Measurements from ENCODE around the gene TRIM54.
"Not testable (repeated sequence)": the region's sequence is repeated elsewhere in the genome, so short reads cannot be mapped to it uniquely, and the experiment has no call there.

The TRIM54 gene

DNA sequence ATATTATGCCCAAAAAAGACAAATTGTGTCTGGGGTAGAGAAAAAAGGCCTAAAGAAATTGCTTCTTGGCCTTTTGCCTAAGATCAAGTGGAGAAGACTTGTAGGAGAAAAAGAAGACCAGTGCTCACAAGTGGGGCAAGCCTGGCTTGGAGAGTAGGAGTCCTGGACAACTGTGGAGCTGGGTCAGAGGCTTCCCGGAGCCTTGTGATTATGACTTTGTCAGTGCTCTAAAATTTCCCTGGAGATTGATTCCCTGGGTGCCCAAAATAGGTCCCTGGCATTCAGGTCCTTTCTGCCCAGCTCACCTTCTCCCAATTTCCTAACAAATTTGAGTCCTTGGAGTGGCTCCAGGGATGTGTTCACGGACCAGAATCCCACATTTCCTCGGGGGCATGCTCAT, 787 bp upstream of the TRIM54 start:
- DNase-seq (ENCODE audit: low read depth, low spot score) = no peak

DNA sequence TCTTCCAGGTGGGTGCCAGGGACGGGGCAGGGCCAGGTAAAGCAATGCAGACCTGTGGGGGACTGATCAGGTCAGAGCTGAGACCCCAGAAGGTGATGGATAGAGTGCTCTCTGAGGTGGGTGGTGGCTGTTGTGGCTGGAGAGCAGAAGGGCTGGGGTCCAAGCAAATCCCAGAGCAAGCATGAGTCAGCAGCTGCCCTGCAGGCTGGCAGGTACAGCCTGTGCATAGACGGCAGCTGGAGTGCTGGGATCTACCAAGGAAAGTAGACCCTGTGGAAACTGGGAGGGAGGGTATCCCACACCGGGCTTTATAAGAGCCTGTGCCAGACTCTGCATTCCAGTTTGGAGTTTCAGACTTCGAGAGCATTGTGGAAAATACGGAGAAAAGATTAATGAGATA, 663 bp downstream of the TRIM54 start:
- peak; percentile 58 for DNase-seq (ENCODE audit: low read depth, low spot score)

DNA sequence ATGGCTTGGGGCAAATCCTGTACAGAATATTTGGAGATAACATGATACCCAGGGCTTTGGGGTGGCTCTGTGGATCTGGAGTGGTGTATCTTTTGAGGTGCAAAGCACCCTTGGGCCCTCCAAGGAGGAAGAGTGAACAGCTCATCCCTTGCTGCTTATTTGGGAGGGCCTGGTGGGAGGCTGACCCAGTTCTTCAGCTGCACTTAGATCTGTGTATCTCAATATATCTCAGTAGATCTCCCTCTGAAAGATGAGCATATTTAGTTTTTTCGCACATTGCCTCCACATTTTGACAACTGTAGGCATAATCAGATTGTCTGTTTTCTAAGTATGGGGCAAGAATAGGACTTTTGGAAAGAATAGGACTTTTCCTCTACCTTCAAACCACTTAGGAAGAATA, 2.8 kb downstream of the TRIM54 start:
- no peak for DNase-seq (ENCODE audit: low read depth, low spot score)

DNA sequence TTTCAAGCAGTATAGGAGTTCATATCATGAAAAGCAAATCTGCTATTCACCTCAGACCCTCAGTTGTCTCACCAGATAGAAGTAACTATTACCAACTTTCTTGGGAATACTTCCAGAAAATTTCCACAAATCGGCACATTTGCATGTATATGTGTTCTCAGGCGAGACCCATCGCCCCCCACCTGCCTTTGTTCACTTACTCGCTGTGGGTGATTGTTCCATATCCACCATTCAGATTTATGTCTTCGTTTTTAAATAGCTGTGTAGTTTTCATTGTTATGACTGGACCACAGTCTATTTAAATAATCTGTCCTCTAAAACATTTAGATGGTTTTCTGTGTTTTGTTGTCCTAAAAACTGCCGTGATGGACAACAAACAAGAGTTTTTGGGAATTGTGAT, 3.3 kb downstream of the TRIM54 start:
- DNase-seq (ENCODE audit: low read depth, low spot score) = no peak

DNA sequence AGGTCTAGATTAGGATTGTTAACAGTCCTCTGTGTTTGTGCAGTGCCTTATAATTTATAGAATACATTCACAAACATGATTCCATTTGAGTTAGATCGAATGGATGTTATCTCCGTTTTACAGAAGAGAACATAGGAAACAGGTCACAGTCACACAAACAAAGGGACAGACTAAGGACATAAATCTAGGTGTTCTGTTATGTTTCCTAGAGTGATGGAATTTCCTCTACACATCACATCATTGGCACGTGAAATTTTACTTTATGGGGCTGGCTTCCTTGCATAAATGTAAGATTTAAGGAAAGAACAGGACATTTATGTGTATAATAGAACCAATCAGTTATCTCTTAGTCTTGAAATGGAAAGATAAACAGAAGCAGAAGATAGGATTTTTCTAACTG, 6.4 kb downstream of the TRIM54 start:
- no peak for DNase-seq (ENCODE audit: low read depth, low spot score)

DNA sequence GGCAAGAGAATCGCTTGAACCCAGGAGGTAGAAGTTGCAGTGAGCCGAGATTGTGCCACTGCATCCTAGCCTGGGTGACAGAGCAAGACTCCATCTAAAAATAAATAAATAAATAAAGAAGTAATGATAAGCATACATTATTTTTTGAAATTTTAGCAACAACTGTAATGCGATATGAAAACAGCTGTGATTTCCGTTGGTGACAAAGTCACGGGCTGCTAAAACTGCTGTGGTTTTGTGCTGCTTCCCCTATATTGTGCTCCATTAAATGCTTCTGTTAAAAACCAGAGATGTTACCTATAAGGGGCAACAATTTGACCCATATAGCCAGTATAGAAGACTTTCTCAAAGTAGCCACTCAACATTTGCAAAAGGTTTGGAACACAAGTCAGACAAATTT, 8.3 kb downstream of the TRIM54 start:
- no peak for DNase-seq (ENCODE audit: low read depth, low spot score)

DNA sequence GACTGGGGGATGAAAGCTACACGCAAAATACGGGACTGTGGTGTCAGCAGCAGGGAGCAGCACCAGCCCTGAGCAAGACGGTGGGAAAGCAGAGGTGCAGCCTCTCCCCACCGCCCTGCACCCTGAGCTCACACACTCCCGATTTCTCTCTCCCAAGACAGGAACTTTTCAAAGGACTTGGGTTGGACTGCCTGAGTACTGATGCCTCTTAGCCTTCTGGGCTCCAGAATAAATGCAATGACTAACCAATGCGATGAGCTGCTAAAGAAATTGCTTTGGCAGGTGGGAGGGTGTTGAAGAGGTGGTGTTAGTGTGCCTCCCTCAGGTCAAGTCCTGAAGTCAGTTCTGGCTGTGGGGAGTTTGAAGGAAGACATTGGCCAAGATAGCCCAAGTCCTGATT, 9.6 kb downstream of the TRIM54 start:
- peak; percentile 60 for DNase-seq (ENCODE audit: low read depth, low spot score)

DNA sequence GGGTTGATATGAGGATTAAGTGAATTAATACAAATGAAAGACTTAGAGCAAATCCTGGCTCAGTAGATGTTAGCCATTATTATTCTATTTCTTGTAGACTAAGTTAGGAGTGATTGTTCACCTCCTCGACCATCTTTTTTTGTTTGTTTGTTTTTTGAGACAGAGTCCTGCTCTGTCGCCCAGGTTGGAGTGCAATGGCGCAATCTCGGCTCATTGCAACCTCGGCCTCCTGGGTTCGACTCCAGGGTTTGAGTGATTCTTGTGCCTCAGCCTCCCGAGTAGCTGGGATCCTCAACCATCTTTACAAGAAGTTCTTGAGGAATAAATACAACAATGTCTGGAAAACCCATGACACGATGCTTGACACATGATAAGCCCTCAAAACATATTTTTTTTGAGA, 12.7 kb downstream of the TRIM54 start:
- DNase-seq (ENCODE audit: low read depth, low spot score) = no peak

DNA sequence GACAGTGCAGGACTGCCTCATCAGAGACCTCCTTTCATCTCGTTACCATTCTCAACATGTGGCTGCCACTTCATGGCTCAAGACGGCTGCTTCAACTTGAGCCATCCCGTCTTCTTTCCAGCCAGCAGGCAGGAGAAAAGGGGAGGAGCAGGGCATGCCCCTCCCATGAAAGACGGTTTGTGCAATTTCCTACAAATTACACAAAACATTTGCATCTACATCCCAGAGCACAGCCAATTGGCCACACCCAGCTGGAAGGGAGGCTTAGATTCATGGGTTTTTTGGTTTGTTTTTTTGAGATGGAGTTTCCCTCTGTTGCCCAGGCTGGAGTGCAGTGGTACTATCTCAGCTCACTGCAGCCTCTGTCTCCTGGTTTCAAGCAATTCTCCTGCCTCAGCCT, 14.3 kb downstream of the TRIM54 start:
- DNase-seq (ENCODE audit: low read depth, low spot score) = no peak

DNA sequence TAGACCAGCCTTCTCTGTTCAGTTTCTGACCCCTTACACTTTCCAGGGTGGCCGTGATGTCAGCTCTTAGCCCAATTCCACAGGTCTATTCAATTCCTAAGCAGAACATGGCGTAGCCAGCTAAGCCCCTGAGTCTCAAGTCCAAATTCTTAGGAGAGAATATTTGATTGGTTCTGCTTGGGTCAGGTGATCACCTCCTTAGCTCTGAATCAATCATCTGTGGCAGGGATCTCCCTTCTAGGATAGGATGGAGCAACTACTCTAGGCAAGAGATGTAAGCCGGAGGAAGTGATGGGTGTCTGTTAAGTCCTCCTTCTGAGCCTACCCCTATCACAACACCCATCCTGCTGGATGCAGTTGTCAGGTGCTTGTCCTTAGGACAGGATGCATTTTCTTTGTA, 15.0 kb downstream of the TRIM54 start:
- DNase-seq (ENCODE audit: low read depth, low spot score) = no peak

DNA sequence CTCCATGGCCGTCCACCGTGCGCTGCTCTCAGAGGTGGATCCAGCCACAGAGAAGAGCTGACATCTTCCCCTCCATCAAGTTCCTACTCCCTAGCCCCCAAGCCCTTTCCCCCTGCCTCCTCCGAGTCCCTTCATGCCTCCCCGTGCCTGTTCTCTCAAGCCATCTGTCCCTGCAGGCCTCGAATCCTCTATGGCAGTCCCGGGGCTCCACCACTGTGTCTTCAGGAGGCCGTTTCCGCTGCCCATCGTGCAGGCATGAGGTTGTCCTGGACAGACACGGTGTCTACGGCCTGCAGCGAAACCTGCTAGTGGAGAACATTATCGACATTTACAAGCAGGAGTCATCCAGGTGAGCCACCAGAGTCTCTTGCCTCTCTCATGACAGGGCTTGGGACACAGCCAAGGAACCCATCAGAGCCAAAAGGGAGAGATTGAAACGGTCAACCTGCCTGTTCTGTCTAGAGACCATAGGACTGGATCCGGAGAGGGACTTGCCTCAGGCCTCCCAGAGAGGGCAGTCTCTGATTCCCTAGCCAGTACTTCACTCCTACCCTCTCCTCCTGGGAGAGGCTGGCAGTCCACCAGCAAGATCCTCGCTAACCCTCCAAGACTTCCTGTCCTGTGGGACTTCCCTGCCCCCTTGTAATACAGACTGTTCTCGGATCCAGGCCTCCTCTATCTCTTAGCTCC, 16.3 kb downstream of the TRIM54 start:
- no peak for DNase-seq (ENCODE audit: low read depth, low spot score)

DNA sequence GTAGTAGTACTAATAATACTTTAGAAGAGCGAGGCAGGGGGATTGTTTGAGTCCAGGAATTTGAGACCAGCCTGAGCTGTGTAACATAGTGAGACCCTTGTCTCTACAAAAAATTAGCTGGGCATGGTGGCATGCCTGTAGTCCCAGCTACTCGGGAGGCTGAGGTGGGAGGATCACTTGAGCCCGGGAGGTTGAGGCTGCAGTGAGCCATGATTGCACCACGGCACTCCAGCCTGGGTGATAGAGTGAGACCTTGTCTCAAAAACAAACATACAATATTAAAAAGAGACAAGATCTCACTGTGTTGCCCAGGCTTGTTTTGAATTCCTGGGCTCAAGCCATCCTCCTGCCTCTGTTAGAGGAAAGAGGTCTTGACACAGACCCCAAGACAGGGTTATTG, 18.4 kb downstream of the TRIM54 start:
- DNase-seq (ENCODE audit: low read depth, low spot score) = not testable (repeated sequence)

DNA sequence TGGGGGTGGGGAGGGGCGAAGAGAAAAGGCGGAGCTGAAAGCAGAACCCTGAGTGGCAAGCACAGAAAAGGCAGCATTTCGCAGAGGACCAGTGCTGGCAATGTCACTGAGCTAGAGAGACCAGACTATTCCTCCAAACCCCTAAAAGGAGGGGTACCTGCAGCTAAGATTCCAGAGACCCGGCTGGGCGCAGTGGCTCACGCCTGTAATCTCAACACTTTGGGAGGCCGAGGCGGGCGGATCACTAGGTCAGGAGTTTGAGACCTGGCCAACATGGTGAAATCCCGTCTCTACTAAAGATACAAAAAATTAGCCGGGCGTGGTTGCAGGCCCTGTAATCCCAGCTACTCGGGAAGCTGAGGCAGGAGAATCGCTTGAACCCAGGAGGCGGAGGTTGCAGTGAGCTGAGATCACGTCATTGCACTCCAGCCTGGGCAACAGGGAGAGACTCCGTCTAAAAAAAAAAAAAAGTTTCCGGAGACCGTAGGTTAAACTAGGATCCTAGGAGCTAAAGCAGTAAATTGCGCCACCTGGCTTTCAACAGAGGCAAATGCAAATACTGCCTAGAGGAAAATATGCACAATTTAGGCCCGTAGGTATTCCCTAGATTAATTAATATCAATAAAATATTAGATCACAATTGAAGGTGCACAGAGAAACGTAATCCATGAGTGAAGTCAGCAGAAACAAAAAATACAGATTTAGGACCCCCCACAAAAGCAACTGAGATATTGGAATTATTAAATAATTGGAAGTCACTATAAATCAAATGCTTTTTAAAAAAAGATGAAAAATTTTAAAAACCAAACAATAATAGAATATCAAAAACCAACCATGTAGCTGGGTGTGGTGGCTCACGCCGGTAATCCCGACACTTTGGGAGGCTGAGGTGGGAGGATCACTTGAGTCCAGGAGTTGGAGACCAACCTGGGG, 21.1 kb downstream of the TRIM54 start:
- peak; percentile 69 for DNase-seq (ENCODE audit: low read depth, low spot score)

DNA sequence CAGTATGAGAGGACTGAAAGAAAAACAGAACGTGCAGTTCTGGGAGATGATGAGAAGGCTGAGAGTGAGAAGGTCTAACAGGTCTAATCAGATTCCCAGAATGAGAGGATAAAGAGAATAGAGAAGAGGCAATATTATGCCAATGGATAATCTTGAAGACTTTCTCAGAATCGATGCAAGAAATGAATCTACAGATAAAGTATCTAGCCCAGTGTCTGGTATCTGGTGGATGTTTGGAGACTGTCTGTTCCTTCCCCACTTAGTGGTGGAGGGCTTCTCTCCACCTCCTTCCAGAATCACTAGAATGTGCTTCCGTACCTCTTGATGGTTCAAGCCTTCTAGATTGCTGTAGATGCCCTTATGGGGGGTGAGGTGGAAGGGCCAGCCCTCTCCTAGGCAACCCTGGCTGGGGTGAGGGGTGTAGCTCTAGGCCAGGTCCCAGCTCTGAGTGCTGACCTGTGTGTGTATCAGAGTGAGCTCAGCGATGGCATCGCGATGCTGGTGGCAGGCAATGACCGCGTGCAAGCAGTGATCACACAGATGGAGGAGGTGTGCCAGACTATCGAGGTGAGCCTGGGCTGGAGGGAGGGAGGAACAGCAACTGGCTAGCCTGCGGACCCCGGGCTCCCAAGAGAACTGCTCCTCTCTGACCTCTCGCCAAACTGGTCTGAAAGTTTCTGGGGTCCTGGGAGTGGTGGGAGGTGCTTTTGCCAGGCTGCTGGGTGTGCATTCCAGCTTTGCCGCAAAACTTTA, 22.4 kb downstream of the TRIM54 start:
- no peak for DNase-seq (ENCODE audit: low read depth, low spot score)

DNA sequence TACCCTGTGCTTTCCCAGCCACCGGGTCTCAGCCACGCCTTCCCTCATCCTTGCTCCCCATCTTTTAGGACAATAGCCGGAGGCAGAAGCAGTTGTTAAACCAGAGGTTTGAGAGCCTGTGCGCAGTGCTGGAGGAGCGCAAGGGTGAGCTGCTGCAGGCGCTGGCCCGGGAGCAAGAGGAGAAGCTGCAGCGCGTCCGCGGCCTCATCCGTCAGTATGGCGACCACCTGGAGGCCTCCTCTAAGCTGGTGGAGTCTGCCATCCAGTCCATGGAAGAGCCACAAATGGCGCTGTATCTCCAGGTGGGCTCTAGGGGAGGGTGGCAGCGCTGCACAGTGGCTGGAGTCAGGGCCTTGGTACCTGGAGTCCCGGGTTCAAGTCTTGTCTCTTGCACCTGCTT, 23.3 kb downstream of the TRIM54 start:
- DNase-seq (ENCODE audit: low read depth, low spot score) = no peak

DNA sequence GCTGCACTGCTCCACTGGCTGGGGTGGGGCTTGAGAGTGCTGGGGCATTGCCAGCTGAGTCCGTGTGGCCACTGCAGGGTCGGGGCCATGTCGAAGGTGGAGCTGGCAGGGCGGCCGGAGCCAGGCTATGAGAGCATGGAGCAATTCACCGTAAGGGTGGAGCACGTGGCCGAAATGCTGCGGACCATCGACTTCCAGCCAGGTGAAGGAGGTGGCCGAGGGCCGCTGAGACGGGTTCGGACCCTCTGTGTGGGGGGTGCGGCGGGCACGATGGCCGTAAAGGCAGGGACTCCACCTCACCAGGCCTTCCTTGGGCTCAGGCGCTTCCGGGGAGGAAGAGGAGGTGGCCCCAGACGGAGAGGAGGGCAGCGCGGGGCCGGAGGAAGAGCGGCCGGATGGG, 23.9 kb downstream of the TRIM54 start:
- DNase-seq (ENCODE audit: low read depth, low spot score) = no peak

DNA sequence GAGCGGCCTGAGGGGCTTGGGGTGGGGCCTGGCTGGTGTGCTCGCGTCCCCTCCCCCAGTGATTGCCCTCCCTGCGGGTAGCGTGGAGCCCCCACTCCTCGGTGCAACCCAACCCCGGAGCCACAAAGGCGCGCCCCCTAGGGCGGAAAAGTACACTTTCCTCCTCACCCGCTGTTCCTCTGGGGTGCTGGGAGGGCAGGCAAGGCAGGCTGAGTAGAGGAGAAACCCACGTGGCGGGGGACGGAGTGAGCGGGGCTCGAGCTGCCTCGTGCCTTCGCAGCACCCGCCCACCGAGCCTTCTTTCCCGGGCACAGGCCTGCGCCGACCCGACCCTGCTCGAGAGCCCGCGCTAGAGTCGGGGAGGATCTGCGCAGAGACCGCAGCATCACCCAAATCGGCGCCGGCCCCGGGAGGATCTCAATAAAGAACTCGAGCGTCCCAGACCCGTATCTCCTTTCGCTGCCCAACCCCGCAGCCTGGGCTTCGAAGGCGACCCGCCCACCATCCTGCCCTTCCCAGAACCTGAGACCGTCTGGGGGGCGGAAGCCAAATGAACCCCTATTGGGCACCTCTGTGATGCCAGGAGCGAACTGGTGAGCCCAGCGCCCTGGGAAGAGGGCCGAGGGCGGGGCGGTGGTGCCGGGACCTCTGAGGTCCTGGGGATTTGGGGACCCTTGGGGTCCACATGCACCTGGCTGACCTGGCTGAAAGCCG, 24.5 kb downstream of the TRIM54 start:
- no peak for DNase-seq (ENCODE audit: low read depth, low spot score)

DNA sequence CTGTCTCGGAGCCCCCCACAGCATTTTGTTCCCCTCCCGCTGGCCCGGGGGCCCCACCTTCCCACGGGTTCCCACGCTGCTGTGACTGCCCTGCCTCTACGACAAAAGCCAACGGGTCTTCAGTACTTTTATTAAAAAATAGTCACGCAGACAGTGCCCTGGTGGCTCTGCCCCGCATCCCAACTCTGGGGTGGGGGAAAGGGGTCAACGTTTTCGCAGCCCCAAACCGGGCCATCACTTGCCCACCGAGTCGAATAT, 25.0 kb downstream of the TRIM54 start:
- DNase-seq (ENCODE audit: low read depth, low spot score) = no peak

DNA sequence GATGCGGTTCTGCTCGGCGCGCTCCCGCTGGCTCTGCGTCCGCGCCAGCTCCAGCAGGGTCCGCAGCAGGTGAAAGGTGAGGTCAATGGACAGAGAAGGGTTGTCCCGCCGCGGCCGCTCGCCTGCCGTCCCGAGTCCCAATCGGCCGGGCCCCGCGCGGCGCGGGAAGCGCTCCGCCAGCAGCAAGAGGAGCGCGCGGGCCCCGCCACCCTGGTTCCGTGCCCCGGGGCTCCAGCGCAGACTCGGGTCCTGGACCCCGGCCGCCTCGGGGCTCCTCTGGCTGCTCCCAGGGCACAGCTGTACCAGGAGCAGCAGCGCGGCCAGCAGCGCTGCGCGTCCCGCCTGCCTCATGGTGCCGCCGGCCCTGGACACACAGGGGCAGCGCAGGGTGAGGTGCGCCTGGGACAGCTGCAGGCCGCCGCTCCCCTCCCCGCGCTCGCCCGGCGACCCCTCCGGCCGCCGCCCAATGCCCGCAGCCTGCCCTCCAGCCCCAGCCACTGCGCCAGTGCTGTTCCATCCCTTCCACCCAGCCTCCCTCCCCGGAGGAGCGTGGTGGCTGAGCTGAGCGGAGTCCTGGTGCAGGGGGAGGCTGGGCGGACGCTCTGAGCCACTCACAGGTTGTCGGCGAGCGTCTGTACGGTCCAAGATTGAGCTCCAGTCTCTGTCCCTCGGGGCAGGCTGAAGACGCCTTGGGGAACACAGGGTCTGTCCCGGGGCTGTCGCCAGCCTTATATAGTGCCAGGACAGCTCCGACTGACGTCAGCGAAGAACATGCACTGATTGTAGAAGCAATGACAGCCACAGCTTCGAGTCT, 25.5 kb downstream of the TRIM54 start:
- peak; percentile 67 for DNase-seq (ENCODE audit: low read depth, low spot score)

DNA sequence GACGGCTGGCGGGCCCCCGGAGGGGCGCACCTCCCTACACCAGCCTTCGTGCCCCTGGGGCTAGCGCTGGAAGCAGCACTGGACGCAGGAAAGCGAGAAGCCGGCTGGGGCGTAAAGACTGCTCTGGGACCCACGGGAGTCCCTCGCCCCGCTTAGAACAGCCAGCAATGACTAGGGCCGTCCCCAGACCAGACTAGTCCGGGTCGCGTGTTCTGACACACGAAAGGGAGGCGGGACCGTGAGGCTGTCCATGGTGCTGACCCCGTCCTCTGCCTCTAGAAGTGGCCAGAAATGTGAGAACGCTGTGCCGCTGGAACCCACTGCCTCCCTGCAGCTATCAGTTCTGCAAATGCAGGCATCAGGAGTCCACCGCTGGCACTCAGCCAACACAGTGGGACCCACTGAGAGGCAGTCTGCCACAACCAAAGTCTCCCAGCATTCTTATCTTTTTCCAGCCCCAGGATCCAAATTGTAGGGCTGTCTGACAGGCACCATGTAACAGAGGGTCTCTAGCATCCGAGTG, 26.2 kb downstream of the TRIM54 start, which contains the start of gene UCN:
Gene UCN, minus strand, starts transcription at position 87 of the 523 bp plus-strand sequence. CDS start 550 bp downstream, outside the sequence.
- peak; percentile 83 for DNase-seq (ENCODE audit: low read depth, low spot score)

DNA sequence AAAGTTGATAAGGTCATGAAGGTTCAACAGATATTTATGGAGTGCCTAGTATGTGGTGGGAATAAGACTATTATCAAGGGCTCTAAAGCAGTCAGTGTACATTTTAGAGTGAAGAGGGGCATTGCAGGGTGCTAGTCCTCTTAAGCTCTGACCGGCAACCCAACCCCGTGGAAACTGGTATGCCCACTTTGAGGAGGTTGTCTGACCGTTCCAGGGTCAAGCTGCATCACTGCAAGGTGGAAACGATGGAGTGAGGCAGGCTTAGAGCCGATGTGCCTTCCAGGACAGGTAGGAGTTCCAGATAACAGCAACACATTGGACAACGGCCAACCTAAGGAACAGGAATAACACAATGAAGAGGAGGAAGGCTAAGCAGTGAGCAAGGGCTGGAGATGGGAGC, 27.4 kb downstream of the TRIM54 start:
- no peak for DNase-seq (ENCODE audit: low read depth, low spot score)

All from ELF-1 (cell line).